Inferior parietal cortex (tissue), 1 donor: Measurements from ENCODE around the gene UBN2.
"Not testable (repeated sequence)": the region's sequence is repeated elsewhere in the genome, so short reads cannot be mapped to it uniquely, and the experiment has no call there.

Source experiments
- DNase-seq: peaks from one replicate; pipeline ENCODE4 v3.0.0-alpha.2; 2016; ENCODE audit errors: extremely low spot score

The UBN2 gene

DNA sequence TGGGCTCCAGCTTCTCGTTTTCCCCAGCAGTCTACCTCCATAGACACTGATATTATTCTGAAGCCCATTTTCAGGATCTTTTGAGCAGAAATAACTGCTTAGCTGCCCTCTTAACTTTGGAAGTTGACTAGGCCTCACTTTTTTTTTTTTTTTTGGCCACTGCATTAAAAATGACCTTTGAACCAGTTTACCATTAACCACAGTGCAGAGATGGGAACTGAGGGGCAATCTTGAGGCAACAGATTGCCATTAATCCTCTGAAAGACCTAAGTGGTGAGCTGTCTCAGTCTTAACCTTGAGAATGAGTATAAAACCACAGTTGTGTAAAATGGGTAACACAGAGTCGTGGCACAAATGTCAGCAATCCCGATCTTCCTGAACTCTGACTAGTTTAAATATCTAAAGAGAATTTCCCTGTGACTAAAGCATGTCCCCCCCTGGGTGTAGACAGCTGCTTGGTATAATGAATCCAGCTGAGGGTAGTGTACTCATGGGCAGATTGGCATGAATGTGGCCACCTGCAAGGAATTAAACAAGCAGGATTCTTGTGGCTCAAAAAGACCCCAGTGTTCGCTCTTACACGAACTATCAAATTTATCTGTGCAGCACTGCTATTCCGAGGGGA, 64.0 kb downstream of the UBN2 start:
- DNase-seq, result no peak

DNA sequence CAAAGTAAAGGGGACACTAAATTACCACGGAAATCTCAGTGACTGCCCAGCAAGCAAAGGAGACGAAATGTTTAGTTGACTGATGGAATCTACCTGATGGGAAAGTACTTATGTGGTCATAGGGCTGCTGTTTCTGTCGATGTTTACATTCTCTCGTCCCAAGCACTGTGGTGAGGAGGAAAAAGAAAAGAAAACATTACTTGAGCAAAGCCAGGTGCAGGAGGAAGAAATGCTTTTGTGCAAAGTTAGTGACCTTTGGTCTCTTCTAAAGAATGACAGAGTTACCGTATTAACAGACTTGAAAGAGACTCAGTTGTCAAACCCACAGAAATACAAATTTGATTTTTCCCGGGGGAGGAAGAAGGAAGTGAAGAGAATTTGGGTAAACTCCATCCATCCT, 66.8 kb downstream of the UBN2 start:
- no peak for DNase-seq

DNA sequence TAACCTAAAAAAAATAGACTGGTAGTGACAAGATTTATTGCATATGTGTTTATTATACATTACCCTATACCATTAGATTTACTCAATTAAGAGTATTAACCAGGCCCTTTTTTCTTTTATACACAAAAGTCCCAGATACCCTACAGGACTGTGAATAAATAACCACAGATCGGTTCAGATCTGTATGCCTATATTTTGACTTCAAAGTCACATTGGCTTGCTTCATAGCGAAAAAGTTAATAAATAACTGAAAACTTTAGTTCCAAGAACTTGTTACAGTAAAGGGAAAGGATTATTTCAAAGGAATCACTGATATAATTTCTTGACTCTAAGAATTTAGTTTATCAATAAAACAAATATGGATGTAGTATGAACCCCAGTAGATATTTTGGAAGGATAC, 68.3 kb downstream of the UBN2 start:
- no peak for DNase-seq

DNA sequence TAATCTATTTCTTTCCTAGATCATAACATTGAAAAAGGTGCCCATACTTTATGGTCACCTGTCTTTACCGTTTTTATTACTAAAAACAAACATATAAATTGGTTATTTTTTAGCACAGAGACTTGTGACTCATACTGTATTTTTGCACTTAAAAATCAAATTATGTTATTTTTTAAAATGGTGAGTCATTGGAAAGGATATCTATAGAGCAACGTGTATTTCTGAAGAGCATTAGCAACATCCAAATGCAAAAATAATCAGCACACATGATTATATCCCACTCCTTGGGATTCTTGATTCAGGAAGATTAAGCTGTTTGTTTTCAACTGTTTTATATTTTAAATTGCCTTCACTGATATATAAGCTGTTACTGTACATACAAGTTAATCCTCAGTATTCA, 69.4 kb downstream of the UBN2 start:
- DNase-seq, result no peak

DNA sequence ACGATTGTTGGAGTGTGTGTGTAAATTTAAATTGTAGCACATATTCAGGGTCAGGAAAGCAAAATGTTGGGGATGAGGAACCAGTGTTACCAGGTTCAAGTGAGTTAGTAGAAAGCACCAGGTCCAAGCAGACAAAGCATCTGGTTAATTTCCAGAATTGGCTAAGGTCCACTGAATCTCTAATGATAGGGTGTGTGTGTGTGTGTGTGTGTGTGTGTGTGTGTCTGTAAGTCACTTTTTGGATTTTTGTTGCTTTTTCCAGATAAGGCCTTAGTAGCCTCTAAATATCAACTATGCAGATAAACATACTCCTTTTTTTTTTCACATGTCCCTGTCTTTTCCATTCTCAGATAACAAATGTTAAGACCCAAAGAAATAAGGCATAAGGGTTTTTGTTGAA, 73.5 kb downstream of the UBN2 start:
- DNase-seq, result no peak

DNA sequence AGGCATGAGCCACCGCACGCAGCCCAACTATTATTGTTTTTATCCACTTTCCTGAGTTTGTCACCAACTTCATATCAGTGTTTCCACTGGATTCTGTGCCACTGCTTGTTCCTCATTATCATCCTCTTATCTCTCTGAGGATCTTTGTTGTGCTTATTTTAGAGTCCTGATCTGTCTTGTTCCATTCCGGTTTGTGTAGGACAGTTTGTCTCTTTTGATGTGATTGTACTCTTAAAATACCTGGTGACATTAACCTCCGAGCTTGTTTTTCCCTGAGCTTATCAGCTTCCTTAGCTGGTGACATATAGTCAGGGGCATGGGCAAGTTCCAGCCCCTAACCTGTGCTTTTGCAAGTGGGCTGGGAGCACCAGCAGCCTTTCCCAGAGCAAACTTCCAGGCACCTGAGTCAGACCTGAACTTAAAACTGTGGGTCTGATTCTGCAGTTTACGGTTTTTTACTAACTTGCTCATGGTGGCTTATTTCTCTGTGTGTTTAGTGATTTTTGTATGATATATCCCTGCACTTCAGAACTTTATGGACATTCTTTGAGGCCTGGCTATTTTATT, 87.0 kb downstream of the UBN2 start:
- no peak for DNase-seq

DNA sequence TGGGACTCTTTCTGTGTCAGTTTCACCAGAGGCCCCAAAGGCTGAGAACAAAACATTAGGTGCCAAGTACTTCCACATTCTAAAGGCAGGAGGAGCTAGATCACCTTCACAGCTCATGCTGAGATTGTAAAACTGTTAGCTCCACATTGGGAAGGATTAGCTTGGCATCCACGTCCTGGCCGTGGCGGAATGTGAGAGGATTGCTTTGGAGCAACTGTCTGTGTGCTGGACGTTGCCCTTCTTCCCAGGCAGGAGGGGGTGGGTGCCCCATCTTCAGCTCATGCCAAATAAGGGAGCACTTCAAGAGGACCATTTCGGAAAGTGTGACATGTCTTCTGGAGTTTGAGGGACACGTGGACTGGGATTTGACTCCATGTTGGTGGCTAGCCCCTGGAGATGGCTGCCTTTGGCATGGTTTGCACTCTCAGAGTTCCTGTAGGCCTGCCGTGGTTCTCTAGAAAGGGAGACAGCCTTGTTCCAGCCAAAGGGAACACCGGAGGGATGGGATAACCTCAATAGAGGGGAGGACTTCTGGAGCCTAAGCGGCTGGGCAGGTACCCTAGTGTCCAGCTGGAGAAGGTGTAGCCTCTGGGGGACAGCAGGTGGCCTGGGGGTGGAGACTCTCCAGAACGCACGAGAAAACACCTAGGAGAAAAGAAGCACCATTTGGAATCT, 90.2 kb downstream of the UBN2 start:
- DNase-seq, result no peak

DNA sequence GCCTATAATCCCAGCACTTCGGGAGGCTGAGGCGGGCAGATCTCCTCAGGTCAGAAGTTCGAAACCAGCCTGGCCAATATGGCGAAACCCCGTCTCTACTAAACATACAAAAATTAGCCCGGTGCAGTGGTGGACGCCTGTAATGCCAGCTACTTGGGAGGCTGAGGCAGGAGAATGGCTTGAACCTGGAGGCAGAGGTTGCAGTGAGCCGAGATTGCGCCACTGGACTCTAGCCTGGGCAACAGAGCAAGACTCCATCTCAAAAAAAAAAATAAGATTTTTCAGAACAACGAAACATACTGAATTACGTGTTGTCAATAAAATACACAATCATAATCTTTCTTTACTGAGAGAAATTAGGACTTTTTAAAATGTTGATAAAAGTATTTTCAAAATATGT, 93.7 kb downstream of the UBN2 start:
- not testable (repeated sequence) for DNase-seq

DNA sequence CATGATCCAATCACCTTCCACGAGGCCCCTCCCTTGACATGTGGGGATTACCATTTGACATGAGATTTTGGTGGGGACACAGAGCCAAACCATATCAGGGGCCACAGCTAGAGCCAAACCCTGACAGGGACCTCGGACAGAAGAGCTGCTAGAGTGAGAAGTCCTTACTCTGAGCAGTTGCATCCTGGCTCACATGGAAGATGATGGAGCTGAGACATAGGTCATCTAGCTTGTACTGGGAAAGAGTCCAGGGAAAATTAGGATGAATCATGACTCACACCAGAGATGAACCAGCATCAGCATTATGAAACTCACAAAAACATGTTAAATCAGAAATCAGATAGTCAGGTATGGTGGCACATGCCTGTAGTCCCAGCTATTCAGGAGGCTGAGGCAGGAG, 97.3 kb downstream of the UBN2 start:
- peak; percentile 17 for DNase-seq

DNA sequence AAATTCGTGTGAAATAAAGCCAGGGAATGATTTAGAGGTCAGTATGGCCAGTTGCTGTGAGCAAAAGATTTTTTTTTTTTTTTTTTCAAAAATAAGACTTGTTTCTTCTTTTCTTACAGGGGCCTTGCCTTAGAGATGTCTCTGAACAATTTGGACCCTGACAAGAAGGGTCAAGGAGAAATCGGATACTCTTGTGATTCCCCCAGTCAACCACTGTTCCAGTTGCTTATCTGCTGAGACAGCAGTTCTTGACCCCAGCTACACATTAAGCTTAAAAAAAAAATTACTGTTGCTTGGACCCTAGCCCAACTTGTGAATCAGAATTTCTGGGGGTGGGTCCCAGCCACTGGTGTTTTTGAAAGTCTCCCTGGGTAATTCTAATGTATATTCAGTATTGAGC, 98.1 kb downstream of the UBN2 start:
- DNase-seq, result no peak

DNA sequence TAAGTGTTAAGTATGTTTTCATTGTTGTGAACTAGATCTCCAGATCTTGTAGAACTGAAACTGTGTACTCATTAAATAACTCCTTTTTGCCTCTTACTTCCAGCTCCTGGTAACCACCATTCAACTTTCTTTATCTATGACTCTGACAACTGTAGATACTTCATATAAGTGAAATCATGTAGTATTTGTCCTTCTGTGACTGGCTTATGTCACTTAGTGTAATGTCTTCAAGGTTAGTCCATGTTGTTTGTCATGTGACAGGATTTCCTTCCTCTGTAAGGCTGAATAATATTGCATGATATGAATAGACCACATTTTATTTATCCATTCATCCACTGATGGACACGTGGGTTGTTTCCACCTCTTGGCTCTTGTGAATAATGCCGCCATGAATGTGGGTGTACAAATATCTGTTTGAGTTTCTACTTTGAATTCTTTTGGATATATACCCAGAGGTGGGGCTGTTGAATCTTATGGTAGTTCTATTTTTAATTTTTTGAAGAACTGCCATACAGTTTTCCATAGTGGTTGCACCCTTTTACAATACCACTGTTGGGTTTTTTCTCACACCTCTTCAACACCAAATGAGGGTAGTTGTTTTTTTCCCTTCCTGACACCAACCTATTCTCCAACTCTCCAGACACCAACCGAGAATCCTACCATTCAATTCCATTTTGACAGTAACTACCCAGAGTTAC, 99.4 kb downstream of the UBN2 start:
- no peak for DNase-seq

DNA sequence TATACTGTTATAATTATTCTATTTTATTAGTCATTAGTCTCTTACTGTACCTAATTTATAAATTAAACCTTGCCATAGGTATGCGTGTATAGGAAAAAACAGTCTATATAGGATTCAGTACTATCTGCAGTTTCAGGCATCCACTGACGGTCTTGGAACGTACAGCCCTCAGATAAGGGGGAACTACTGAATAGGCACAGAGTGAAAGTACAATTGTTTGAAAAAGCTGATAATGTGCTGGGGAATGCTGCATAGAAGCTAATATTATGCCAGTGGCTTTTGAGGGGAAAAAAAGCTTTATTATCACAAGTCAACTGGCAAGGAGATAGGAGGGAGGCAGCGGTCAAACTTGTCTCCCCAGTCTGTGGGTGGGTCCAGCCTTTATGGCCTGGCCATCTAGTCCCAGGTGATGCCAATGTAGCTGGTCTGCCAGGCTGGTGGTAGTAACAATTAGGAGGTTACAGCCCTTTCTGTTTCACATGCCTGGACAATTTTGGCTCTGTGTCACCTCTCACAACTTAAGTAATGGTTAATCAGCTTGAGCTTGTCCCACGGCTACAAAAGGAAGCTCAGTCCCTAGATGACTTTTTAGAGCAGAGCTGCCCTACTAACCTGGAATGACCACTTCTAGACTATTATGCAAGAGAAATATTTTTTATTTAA, 101.8 kb downstream of the UBN2 start:
- DNase-seq, result no peak

DNA sequence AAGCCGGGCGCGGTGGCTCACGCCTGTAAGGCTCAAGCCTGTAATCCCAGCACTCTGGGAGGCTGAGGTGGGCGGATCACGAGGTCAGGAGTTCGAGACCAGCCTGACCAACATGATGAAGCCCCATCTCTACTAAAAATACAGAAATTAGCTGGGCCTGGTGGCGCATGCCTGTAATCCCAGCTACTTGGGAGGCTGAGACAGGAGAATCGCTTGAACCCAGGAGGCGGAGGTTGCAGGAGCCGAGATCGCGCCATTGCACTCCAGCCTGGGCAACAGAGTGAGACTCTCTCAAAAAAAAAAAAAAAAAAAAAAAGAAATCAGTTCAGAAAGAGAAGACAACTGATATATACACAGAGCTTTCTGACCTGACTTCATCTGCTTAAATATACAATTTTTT, 102.4 kb downstream of the UBN2 start:
- DNase-seq, result not testable (repeated sequence)

DNA sequence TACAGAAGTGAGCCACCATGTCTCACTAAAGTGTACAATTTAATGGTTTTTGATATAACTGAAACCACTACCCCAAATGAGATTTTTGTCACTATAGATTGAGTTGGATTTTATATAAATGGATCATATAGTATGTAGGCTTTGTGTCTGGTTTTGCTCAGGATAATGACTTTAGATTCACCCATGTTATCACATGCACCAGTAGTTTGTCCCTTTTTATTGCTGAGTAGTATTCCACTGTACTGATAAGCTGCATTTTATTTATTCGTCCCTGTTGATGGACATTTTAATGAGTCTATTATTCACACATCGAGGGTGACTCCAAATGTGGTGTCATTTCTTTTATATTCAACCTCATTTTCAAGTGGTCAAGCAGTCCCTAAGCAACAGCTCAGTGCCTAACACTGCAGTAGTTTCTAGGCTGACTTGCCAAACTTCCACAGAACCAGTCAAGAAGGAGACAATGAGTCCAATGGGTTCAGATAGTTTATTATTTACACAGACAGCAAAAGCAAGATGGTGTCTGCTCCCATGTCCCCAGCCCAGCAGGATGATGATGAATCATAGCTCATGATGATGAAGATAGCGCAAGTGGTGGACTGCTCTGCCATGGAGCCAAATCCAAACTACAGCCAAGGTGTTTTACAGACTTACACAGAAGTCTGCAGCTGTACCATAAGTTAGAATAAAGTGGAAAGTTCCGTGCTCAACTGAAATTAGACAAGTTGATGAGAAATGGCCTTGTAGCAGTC, 103.5 kb downstream of the UBN2 start:
- DNase-seq, result no peak

DNA sequence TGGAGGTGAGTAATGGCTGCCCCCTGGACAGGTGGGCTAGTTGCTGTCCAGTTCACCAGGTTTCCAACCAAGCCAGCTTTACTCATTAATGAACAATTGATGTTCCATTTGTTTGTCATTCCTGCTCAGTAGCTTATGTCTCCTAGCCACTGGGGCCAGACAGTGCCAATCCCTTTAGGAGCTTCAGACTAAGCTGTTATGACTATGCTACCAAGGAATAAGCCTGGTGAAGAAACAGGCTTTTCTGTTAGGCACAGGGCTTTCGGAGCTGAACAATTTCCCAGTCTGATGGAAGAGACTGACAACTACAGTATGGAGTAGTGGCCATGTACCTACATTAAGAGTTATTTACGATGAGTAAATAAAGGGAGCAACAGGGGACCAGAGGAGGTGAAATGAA, 108.0 kb downstream of the UBN2 start:
- no peak for DNase-seq

DNA sequence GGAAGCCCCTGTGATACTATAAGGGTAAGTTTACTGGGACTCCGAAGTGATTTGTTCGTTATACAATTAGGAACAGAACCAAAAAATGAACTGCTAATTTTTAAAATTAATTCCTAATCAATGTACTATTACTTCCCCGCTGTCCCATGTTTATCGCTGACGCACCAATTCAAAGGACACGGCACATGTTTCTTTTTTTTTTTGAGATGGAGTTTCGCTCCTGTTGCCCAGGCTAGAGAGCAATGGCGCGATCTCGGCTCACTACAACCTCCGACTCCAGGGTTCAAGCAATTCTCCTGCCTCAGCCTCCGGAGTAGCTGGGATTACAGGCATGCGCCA, 108.6 kb downstream of the UBN2 start:
- DNase-seq, result no peak

DNA sequence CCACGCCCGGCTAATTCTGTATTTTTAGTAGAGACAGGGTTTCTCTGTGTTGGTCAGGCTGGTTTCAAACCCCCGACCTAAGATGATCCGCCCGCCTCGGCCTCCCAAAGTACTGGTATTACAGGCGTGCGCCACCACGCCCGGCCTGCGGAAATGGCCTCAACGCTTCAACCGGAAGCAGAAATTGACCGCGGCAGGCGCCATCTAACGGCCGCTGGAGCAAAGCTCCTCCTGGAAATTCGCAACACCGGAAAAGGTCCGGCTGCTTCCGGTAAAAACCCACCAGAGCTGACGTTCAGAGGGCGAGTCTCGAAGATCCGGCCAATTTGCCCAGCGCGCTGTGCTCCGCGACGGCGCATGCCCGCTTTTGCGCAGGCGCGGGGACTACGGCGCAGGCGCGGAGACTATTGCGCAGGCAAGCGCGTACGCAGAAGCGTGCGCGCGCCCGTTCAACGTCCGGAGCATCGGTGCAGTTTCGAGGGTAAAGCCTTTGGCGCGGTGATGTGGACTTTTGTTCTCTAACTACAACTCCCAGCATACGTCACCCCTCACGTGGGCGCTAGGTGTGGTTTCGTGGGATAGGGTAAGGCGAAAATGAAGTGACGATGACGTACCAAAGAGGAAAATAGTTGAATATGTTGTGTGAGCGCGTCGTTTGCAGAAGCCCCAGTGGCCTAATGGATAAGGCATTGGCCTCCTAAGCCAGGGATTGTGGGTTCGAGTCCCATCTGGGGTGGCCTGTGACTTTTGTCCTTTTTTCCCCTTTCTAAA, 109.2 kb downstream of the UBN2 start:
- peak; percentile 100 for DNase-seq

DNA sequence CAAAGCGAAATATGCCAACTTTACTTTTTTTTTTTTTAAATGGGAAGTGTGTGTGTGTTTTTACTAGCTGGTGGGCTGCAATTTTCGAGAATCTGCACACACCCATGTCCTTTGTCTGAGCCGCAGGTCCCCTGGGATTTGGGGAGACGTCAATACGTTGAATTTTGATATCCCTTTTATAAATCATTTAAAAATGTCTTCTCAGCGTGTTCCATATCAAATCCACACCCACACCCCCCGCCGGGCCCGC, 109.7 kb downstream of the UBN2 start:
- DNase-seq, result no peak

DNA sequence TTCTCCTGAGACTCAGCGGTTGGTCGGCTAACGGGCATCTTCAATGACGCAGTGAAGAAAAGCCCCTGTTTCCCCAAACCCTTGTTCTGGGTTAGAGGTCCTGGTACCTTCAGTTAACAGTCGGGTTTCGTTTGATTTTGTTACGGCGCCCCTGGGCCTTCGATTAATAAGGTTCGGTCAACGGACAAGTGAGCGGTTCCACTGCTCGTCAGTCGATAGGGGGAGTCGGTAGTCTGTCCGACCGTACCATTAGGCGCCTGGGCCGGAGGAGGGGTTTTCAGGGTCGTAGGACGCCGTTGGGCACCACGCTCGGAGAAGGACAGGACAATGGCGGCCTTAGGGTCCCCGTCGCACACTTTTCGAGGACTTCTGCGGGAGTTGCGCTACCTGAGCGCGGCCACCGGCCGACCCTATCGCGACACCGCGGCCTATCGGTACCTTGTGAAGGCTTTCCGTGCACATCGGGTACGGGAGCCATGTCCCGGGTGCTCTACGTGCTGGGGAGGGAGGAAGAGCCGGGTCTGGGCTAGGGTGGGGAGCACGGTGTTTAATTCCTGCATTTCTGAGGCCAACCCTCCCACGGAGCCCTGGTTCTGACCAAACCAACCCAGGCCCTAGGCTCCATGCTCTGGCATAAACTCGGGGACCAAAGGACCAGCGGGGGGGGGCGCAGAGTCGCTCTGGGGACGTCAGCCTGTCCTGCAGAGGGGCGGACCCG, 110.2 kb downstream of the UBN2 start, which contains the start of gene FMC1:
Gene FMC1 (plus strand): TSS at position 280 of the 718 bp plus-strand sequence. CDS start 48 bp downstream, at position 328.
- peak; percentile 92 for DNase-seq

DNA sequence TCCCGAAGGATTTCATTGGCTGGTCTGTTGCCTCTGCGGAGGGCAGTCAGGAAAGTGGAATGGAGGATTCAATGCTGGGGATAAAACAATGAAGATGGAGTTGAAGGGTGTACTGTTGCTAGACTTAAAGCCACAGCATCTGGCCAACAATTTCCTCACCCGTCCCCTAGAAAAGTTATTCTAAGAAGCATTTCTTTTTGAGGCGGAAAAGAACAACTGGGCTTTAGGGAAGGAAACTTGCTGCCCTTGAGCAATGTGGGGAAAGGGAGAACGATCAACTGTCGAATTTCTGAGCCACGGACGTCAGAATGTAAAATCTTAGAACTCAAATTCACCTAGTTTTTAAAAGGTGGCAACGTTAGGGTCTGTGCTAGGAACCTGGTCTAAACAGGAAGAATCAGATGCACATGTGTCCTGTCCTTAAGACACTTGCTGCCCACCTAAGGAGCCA, 110.8 kb downstream of the UBN2 start:
- no peak for DNase-seq
